OCI-LY7 (cell line): ENCODE data around the gene DENND5B.

Experiments
- CTCF ChIP-seq: fragments of 200-600 bp; sonication (generic); conservative IDR thresholded peaks from 2 replicates; pipeline ENCODE4 v1.5.1; 2014; ENCODE audit warnings: mild to moderate bottlenecking, antibody characterized with exemption, low read length, moderate library complexity, mixed read lengths
- EZH2phosphoT487 ChIP-seq: fragments of 200-600 bp; sonication (generic); IDR thresholded peaks from 2 replicates; pipeline ENCODE4 v1.6.1; 2018; ENCODE audit warnings: low read depth, borderline replicate concordance, mild to moderate bottlenecking, mixed run types, antibody characterized with exemption, low read length, moderate library complexity, mixed read lengths

DNA sequence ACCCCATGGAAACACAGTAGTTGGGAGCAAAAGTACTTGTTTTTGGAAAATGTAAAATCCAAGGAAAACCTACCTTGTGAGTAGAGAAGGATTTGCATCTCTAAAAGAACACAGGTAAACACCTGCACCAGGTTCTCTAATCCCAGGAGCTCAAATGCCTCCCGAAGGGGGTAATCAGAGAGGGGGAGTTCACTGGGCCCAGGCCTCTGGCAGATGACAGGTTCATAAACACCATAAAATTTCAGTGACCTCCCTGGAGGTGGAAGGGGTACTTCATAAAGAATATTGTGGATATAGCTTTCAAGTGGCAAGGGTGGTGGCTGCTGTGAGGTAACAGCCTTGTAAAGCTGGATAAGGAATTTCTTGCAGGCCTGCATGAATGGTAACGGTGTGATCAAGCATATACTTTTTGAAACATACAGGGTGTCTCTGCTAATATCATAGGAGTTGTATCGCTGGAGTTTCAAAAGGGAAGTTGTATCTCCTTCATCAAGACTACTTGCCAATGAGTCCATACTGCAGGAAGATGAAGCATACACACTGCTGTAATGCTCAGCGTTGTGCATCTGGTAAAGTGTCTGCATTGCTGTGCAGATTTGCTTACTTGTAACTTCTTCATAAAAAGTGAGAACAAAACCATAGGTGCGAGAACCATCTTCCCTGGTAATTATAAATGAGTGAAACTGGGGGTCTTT, 111.3 kb downstream of the DENND5B start:
- TF ChIP-seq CTCF (no peak), EZH2phosphoT487 (no peak)
